ENCODE results near the gene HTR7.

- TF ChIP-seq POLR2AphosphoS5 (IDR thresholded peaks at IDR 0.05; ENCODE audit: borderline replicate concordance, low read depth, low read length) = no peak
- no peak for TF ChIP-seq EZH2 (IDR thresholded peaks at IDR 0.05)
These were observed 145.3 kb downstream of the HTR7 start for GRCh38 chr10:90712529-90712928.

Measured in SK-N-MC (cell line).